Smooth muscle cell (in vitro differentiated cells): Measurements from ENCODE around the gene HSF2. TPM values are rescaled to one million over a fixed set of nuclear protein-coding genes. Genes with fewer than 3 reads are reported as not detected.

Experiments
- DNase-seq: peaks from one replicate; lab custom pipeline; 2025; ENCODE audit not compliant: unreplicated experiment; lab: John Stamatoyannopoulos, UW
- H2AFZ ChIP-seq: fragments of 200-600 bp; sonication (generic); 2 replicates; pipeline ENCODE4 v1.6.0; 2016; ENCODE audit warnings: antibody characterized with exemption, low read depth, mild to moderate bottlenecking
- H3F3A ChIP-seq: fragments of 200-600 bp; sonication (generic); 2 replicates; pipeline ENCODE4 v1.6.0; 2017; ENCODE audit warnings: antibody characterized with exemption, low read depth
- H3K27ac ChIP-seq: fragments of 200-600 bp; sonication (generic); 2 replicates; pipeline ENCODE4 v1.5.1; 2016; ENCODE audit warnings: low read depth, mild to moderate bottlenecking
- H3K27me3 ChIP-seq: fragments of 200-600 bp; sonication (generic); 2 replicates; pipeline ENCODE4 v1.6.1; 2016; ENCODE audit warnings: low read depth, mild to moderate bottlenecking
- H3K36me3 ChIP-seq: fragments of 200-600 bp; sonication (generic); 2 replicates; pipeline ENCODE4 v1.5.1; 2016; ENCODE audit warnings: low read depth
- H3K4me1 ChIP-seq: fragments of 200-600 bp; sonication (generic); 2 replicates; pipeline ENCODE4 v1.5.1; 2016; ENCODE audit warnings: low read depth
- H3K4me2 ChIP-seq: fragments of 200-600 bp; sonication (generic); 2 replicates; pipeline ENCODE4 v1.6.0; 2016; ENCODE audit warnings: mild to moderate bottlenecking
- H3K4me3 ChIP-seq: fragments of 200-600 bp; sonication (generic); 2 replicates; pipeline ENCODE4 v1.5.1; 2016; ENCODE audit warnings: mild to moderate bottlenecking
- H3K79me2 ChIP-seq: fragments of 200-600 bp; sonication (generic); 2 replicates; pipeline ENCODE4 v1.6.0; 2016; ENCODE audit warnings: low read depth, mild to moderate bottlenecking
- H3K9ac ChIP-seq: fragments of 200-600 bp; sonication (generic); 2 replicates; pipeline ENCODE4 v1.6.0; 2016; ENCODE audit warnings: low read depth
- H3K9me3 ChIP-seq: fragments of 200-600 bp; sonication (generic); replicated peaks from 2 replicates; pipeline ENCODE4 v1.5.1; 2016; ENCODE audit warnings: low read depth
- H4K20me1 ChIP-seq: fragments of 200-600 bp; sonication (generic); 2 replicates; pipeline ENCODE4 v1.6.0; 2016; ENCODE audit warnings: low read depth
- WGBS: methylation state at CpG from one replicate; pipeline ENCODE4 v1.1.7; 2016; ENCODE audit warnings: low lambda C conversion rate; 5-methylcytosine and 5-hydroxymethylcytosine counted together
- polyA plus RNA-seq: library from polyadenylated mRNA; unstranded; fragments of >200 nt; fragmentation: Nextera tagmentation; extraction: Ambion mirVana; gene quantifications from 2 replicates; pipeline ENCODE4 v1.2.1, GENCODE V29; 2016
- total RNA-seq: library from RNA; depleted of rRNA; stranded (reverse); fragments of >200 nt; gene quantifications from 2 replicates; pipeline ENCODE4 v1.2.3, GENCODE V29; 2014
- TF ChIP-seq, protein P1 (sequence below): fragments of 200-600 bp; sonication (generic); IDR thresholded peaks from 2 replicates; pipeline ENCODE4 v1.5.1; 2017; ENCODE audit warnings: borderline replicate concordance, mild to moderate bottlenecking, antibody characterized with exemption; ENCODE audit not compliant: insufficient read depth, poor library complexity, severe bottlenecking

Gene HSF2
- total and polyA plus RNA-seq, 2 experiments from 2014 or later = 12.1 to 39.5 TPM

DNA sequence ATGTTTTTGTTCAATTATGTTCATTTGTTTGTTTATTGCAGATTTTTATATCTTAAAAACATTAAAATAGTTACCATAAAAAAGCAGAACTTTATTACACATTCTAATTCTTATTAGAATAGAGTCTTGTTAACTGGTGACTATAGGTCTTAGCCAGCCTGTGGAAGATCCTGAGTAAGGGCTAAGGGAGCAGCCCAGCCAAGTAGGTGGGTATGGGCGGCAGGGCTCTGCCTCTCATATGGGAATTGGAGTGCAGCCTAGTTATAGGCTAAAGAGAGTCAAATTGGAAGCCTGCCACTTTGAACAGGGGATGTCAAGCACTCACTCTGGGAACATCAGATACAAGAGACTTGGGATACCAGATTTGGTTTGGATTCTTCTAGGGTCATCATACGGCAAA, 10.5 kb upstream of the HSF2 start:
- H3K36me3 ChIP-seq = no peaks in the 10 kb centered on the region
- H3F3A ChIP-seq = no peaks in the 10 kb centered on the region
- TF ChIP-seq, protein P1, sequence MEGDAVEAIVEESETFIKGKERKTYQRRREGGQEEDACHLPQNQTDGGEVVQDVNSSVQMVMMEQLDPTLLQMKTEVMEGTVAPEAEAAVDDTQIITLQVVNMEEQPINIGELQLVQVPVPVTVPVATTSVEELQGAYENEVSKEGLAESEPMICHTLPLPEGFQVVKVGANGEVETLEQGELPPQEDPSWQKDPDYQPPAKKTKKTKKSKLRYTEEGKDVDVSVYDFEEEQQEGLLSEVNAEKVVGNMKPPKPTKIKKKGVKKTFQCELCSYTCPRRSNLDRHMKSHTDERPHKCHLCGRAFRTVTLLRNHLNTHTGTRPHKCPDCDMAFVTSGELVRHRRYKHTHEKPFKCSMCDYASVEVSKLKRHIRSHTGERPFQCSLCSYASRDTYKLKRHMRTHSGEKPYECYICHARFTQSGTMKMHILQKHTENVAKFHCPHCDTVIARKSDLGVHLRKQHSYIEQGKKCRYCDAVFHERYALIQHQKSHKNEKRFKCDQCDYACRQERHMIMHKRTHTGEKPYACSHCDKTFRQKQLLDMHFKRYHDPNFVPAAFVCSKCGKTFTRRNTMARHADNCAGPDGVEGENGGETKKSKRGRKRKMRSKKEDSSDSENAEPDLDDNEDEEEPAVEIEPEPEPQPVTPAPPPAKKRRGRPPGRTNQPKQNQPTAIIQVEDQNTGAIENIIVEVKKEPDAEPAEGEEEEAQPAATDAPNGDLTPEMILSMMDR = no peak
- no peak for DNase-seq
- 89% methylated on average over 2 of the region's 2 CpGs for WGBS
- no peak overlapping the region for H3K4me3 ChIP-seq
- no peak overlapping the region for H3K4me2 ChIP-seq
- H4K20me1 ChIP-seq = no peaks in the 10 kb centered on the region
- H3K9ac ChIP-seq = no peak overlapping the region
- peaks cover 59% of the 10 kb centered on the region for H3K27me3 ChIP-seq
- no peaks in the 10 kb centered on the region for H3K9me3 ChIP-seq
- H2AFZ ChIP-seq = no peak overlapping the region
- H3K79me2 ChIP-seq = no peaks in the 10 kb centered on the region
- no peak overlapping the region for H3K27ac ChIP-seq
- H3K4me1 ChIP-seq = peaks cover 14% of the 10 kb centered on the region

DNA sequence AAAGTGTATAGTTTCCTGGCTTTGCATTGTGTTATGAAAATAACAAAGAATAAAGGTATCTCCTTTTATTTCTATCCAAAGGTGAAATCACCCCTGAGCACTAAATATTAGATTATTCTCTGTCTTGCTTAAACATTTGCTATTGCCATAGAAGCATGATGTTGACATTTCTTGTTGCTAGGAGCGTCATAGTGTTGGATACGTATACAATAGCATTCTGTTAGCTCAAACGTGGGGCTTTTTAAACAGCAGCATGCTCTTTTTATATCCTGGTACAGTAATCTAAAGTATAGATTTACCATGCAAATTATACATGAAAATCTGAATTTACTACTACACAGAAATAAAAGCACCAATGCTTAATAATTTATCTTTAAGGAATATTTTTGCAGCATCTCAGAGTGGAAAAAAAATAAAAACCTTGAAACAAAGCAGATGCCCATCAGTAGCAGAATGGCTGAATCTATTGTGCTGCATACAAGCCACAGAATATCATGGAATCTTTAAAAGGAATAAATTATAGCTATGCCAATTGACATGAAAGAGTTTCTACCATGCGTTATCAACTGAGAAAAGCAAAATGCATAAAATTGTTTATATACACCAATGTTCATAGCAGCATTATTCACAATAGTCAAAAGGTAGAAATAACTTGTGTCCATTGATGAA, 9.6 kb upstream of the HSF2 start:
- H4K20me1 ChIP-seq = no peaks in the 10 kb centered on the region
- no peak overlapping the region for H3K27ac ChIP-seq
- no peak for DNase-seq
- H3F3A ChIP-seq = no peaks in the 10 kb centered on the region
- no peak overlapping the region for H2AFZ ChIP-seq
- TF ChIP-seq, protein P1 = no peak
- H3K79me2 ChIP-seq = no peaks in the 10 kb centered on the region
- WGBS = 69% methylated on average over 4 of the region's 4 CpGs
- H3K9me3 ChIP-seq = no peaks in the 10 kb centered on the region
- H3K36me3 ChIP-seq = no peaks in the 10 kb centered on the region
- no peak overlapping the region for H3K9ac ChIP-seq
- peaks cover 59% of the 10 kb centered on the region for H3K27me3 ChIP-seq
- H3K4me2 ChIP-seq = no peak overlapping the region
- H3K4me1 ChIP-seq = peaks cover 14% of the 10 kb centered on the region
- H3K4me3 ChIP-seq = no peak overlapping the region

GRCh38 chr6:122392564-122393350, 6.7 kb upstream of the HSF2 start:
- 44% methylated on average over 6 of the region's 6 CpGs for WGBS
- no peaks in the 10 kb centered on the region for H3K36me3 ChIP-seq
- H3K27ac ChIP-seq = no peak overlapping the region
- H3K9me3 ChIP-seq = no peaks in the 10 kb centered on the region
- no peak overlapping the region for H2AFZ ChIP-seq
- H3K79me2 ChIP-seq = no peaks in the 10 kb centered on the region
- DNase-seq = no peak
- H3K4me3 ChIP-seq = no peak overlapping the region
- H3F3A ChIP-seq = no peaks in the 10 kb centered on the region
- no peaks in the 10 kb centered on the region for H4K20me1 ChIP-seq
- H3K27me3 ChIP-seq = peaks cover 38% of the 10 kb centered on the region
- TF ChIP-seq, protein P1 = no peak
- no peak overlapping the region for H3K9ac ChIP-seq
- H3K4me1 ChIP-seq = peaks cover 14% of the 10 kb centered on the region
- H3K4me2 ChIP-seq = no peak overlapping the region
